HG03378 (cell line): ENCODE results near the gene QRICH2.
"Not testable (repeated sequence)": the region's sequence is repeated elsewhere in the genome, so short reads cannot be mapped to it uniquely, and the experiment has no call there.

Experiments used
- ATAC-seq: cut with Tn5 transposase; IDR thresholded peaks from one replicate; pipeline ENCODE4 v1.9.1; 2021; ENCODE audit warnings: mild to moderate bottlenecking, moderate library complexity; ENCODE audit not compliant: unreplicated experiment

QRICH2 gene

DNA sequence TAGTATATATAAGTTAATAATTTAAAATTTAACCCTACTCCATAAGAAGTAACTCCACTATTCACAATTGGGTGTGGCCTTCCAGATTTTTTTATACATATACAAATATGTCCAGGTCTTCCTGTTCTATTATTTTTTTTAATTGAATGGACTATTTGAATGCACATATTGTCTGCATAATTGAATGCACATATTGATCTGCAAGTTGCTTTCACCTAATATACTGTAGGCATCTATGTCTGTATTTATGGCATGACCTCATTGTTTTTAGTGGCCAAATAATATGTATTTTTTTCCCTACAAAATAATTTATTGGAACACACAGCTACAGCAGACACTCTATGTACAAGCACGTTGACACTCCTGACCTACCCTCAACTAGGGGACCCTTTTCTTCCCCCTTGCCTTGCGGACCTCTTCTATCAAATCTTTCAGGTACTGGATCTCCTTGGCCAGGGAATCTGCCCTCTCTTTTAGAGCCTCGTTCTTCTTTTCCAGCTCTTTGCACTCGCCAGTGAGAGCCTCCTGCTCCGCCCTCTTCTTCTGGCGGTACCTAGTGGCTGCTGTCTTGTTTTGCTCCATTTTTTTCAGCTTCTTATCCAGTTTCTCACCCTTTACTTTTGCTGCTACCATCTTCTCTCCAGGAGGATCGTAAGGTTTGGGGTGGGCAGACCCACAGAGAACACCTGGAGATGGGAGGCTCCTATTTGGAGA is 82.5 kb downstream of the QRICH2 start:
- ATAC-seq, result not testable (repeated sequence)
